Type B pancreatic cell (in vitro differentiated cells): ENCODE data around the gene SLC6A3. TPM values are rescaled to one million over a fixed set of nuclear protein-coding genes. Genes with fewer than 3 reads are reported as not detected.

ENCODE experiments used
- DNase-seq: peaks from one replicate; pipeline ENCODE4 v3.0.0; 2021; ENCODE audit warnings: mixed read lengths; ENCODE audit not compliant: unreplicated experiment; ENCODE audit errors: extremely low spot score
- H3K27ac Mint-ChIP-seq: 2 replicates; pipeline ENCODE4 v1.8.0; 2021; ENCODE audit warnings: mild to moderate bottlenecking, mixed read lengths
- H3K27me3 Mint-ChIP-seq: 2 replicates; pipeline ENCODE4 v1.8.0; 2021; ENCODE audit warnings: mixed read lengths
- H3K36me3 Mint-ChIP-seq: 2 replicates; pipeline ENCODE4 v1.8.0; 2021; ENCODE audit warnings: mixed read lengths
- H3K4me1 Mint-ChIP-seq: one replicate; pipeline ENCODE4 v1.8.0; 2021; ENCODE audit warnings: mixed read lengths; ENCODE audit not compliant: unreplicated experiment
- H3K4me3 Mint-ChIP-seq: 2 replicates; pipeline ENCODE4 v1.8.0; 2021; ENCODE audit warnings: mild to moderate bottlenecking, mixed read lengths
- H3K9me3 Mint-ChIP-seq: 2 replicates; pipeline ENCODE4 v1.8.0; 2021; ENCODE audit warnings: mixed read lengths
- CTCF ChIP-seq: fragments of 200-600 bp; sonication (generic); conservative IDR thresholded peaks from 2 replicates; pipeline ENCODE4 v1.5.0; 2021; ENCODE audit warnings: antibody characterized with exemption, mild to moderate bottlenecking
- total RNA-seq: library from RNA; stranded (reverse); gene quantifications from 2 replicates; pipeline ENCODE4 v1.2.1, GENCODE V29; 2021; ENCODE audit warnings: low replicate concordance

The SLC6A3 gene
- total RNA-seq, 1 donor from 2014 or later, result 0.19 TPM

DNA sequence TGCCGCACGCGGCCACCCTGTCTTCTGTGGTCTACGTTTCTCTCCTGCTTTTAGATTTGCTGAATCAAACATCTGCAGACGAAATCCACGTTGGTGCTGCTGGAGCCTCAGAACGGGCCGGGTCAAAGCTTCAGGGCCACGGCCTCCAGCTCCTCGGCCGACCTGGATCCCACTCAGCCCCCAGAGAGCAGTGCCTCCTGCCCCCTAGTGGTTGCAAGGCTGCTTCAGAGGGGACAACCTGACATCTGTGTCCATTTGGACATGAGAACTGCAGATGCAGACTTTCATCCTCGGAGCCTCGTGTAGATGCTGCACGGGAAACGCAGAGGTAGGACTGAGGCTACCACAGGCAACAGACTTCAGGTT is 23.0 kb upstream of the SLC6A3 start:
- Mint-ChIP-seq H3K27me3 (no peaks in the 10 kb centered on the region), H3K4me3 (no peak overlapping the region), H3K27ac (no peak overlapping the region), H3K9me3 (no peaks in the 10 kb centered on the region), H3K4me1 (peaks cover 5% of the 10 kb centered on the region), H3K36me3 (peaks cover 19% of the 10 kb centered on the region)
- DNase-seq, result no peak
- peak; percentile 77 for TF ChIP-seq CTCF

GRCh38 chr5:1467341-1468246 is 22.4 kb upstream of the SLC6A3 start:
- Mint-ChIP-seq H3K4me1 (peaks cover 7% of the 10 kb centered on the region), H3K36me3 (peaks cover 21% of the 10 kb centered on the region), H3K27ac (no peak overlapping the region), H3K27me3 (no peaks in the 10 kb centered on the region), H3K4me3 (no peak overlapping the region), H3K9me3 (no peaks in the 10 kb centered on the region)
- no peak for TF ChIP-seq CTCF
- no peak for DNase-seq

- no peaks in the 10 kb centered on the region for H3K27me3 Mint-ChIP-seq
- no peak overlapping the region for H3K27ac Mint-ChIP-seq
- no peak for TF ChIP-seq CTCF
- H3K36me3 Mint-ChIP-seq, result peaks cover 23% of the 10 kb centered on the region
- H3K4me3 Mint-ChIP-seq, result no peak overlapping the region
- H3K9me3 Mint-ChIP-seq, result no peaks in the 10 kb centered on the region
- DNase-seq, result no peak
- H3K4me1 Mint-ChIP-seq, result peaks cover 10% of the 10 kb centered on the region
Observed at GRCh38 chr5:1466631-1467265, 21.5 kb upstream of the SLC6A3 start.

GRCh38 chr5:1465966-1466471 is 20.8 kb upstream of the SLC6A3 start:
- no peak for TF ChIP-seq CTCF
- Mint-ChIP-seq H3K4me3 (no peak overlapping the region), H3K9me3 (no peaks in the 10 kb centered on the region), H3K36me3 (peaks cover 28% of the 10 kb centered on the region), H3K4me1 (peaks cover 10% of the 10 kb centered on the region), H3K27me3 (no peaks in the 10 kb centered on the region), H3K27ac (no peak overlapping the region)
- DNase-seq, result no peak

DNA sequence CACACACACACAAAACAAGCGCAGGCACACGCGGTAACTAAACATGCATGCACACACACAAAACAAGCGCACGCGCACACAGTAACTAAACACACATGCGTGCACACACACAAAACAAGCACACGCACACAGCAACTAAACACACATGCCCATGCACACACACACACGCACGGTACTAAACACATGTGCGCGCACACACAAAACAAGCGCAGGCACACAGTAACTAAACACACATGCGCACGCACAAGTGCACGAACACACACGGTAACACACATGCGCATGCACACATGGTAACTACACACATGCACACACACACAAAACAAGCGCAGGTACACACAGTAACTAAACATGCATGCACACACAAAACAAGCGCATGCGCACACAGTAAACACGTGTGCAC is 19.9 kb upstream of the SLC6A3 start:
- TF ChIP-seq CTCF, result no peak
- H3K36me3 Mint-ChIP-seq, result peaks cover 34% of the 10 kb centered on the region
- H3K9me3 Mint-ChIP-seq, result no peaks in the 10 kb centered on the region
- no peak for DNase-seq
- no peaks in the 10 kb centered on the region for H3K27me3 Mint-ChIP-seq
- H3K27ac Mint-ChIP-seq, result no peak overlapping the region
- peaks cover 10% of the 10 kb centered on the region for H3K4me1 Mint-ChIP-seq
- H3K4me3 Mint-ChIP-seq, result no peak overlapping the region
